Activated naive CD4-positive, alpha-beta T cell treated with anti-CD3 and anti-CD28 coated beads, Interleukin-2, amount 10 ng/mL, durations not matched to agents 7 days and 5 days (primary cell): ENCODE results near the gene CLDND1.
A peak's percentile ranks its signal among the peaks of the same experiment; 100 is the strongest.

Source experiments
- CTCF ChIA-PET: fragments of 350-600 bp; sonication (Branson Sonifier 250); formaldehyde crosslinking; loops from one replicate; lab custom pipeline; 2021; ENCODE audit warnings: antibody characterized with exemption; lab: Charles Lee
- DNase-seq: peaks from one replicate; pipeline ENCODE4 v3.0.0-alpha.2; 2020
- H3K27ac Mint-ChIP-seq: one replicate; pipeline ENCODE4 v1.8.0; 2021; ENCODE audit warnings: mild to moderate bottlenecking, moderate library complexity, mixed read lengths
- H3K27me3 Mint-ChIP-seq: one replicate; pipeline ENCODE4 v1.8.0; 2021; ENCODE audit warnings: mild to moderate bottlenecking, mixed read lengths
- H3K36me3 Mint-ChIP-seq: one replicate; pipeline ENCODE4 v1.8.0; 2021; ENCODE audit warnings: mixed read lengths
- H3K4me1 Mint-ChIP-seq: one replicate; pipeline ENCODE4 v1.8.0; 2021; ENCODE audit warnings: mixed read lengths
- H3K4me3 Mint-ChIP-seq: one replicate; pipeline ENCODE4 v1.8.0; 2021; ENCODE audit warnings: mild to moderate bottlenecking, moderate library complexity, mixed read lengths
- H3K9me3 Mint-ChIP-seq: one replicate; pipeline ENCODE4 v1.8.0; 2021; ENCODE audit warnings: mixed read lengths

Gene CLDND1

GRCh38 chr3:98519351-98519750, 3.4 kb downstream of the CLDND1 start:
- CTCF ChIA-PET: no interaction called here
- peak overlapping the region; percentile 92 for H3K4me3 Mint-ChIP-seq
- H3K27ac Mint-ChIP-seq: peak overlapping the region; percentile 91
- peaks cover 80% of the 10 kb centered on the region for H3K4me1 Mint-ChIP-seq
- H3K27me3 Mint-ChIP-seq: peaks cover 5% of the 10 kb centered on the region
- H3K36me3 Mint-ChIP-seq: peaks cover 85% of the 10 kb centered on the region
- peaks cover 3% of the 10 kb centered on the region for H3K9me3 Mint-ChIP-seq
- no peak for DNase-seq

- H3K4me3 Mint-ChIP-seq: peak overlapping the region; percentile 92
- H3K36me3 Mint-ChIP-seq: peaks cover 86% of the 10 kb centered on the region
- H3K4me1 Mint-ChIP-seq: peaks cover 79% of the 10 kb centered on the region
- H3K27ac Mint-ChIP-seq: peak overlapping the region; percentile 91
- CTCF ChIA-PET: no interaction called here
- DNase-seq: no peak
- no peaks in the 10 kb centered on the region for H3K9me3 Mint-ChIP-seq
- H3K27me3 Mint-ChIP-seq: peaks cover 5% of the 10 kb centered on the region
These were observed 3.9 kb downstream of the CLDND1 start for GRCh38 chr3:98518816-98519215.

GRCh38 chr3:98514948-98515347, 7.8 kb downstream of the CLDND1 start:
- Mint-ChIP-seq H3K4me3 (no peak overlapping the region), H3K4me1 (peaks cover 79% of the 10 kb centered on the region), H3K27me3 (no peaks in the 10 kb centered on the region), H3K9me3 (peaks cover 3% of the 10 kb centered on the region), H3K27ac (no peak overlapping the region), H3K36me3 (peaks cover 91% of the 10 kb centered on the region)
- CTCF ChIA-PET: no interaction called here
- no peak for DNase-seq

- Mint-ChIP-seq H3K9me3 (peaks cover 3% of the 10 kb centered on the region), H3K27ac (no peak overlapping the region), H3K36me3 (peaks cover 89% of the 10 kb centered on the region), H3K4me1 (peaks cover 77% of the 10 kb centered on the region), H3K4me3 (no peak overlapping the region), H3K27me3 (no peaks in the 10 kb centered on the region)
- DNase-seq: no peak
- CTCF ChIA-PET: interaction anchor here (0.6 kb wide), 1 partner anchor 19 kb away, joined by 3 read pairs; no protein-coding TSS in a partner anchor
These were observed 9.0 kb downstream of the CLDND1 start for GRCh38 chr3:98513736-98514135.

- no peaks in the 10 kb centered on the region for H3K27me3 Mint-ChIP-seq
- peaks cover 77% of the 10 kb centered on the region for H3K4me1 Mint-ChIP-seq
- no peak overlapping the region for H3K27ac Mint-ChIP-seq
- no peak overlapping the region for H3K4me3 Mint-ChIP-seq
- peaks cover 3% of the 10 kb centered on the region for H3K9me3 Mint-ChIP-seq
- CTCF ChIA-PET: no interaction called here
- peaks cover 89% of the 10 kb centered on the region for H3K36me3 Mint-ChIP-seq
- DNase-seq: no peak
These were observed 9.6 kb downstream of the CLDND1 start for GRCh38 chr3:98513091-98513511.

GRCh38 chr3:98512576-98512975, 10.1 kb downstream of the CLDND1 start:
- H3K36me3 Mint-ChIP-seq: peaks cover 87% of the 10 kb centered on the region
- no peaks in the 10 kb centered on the region for H3K27me3 Mint-ChIP-seq
- H3K9me3 Mint-ChIP-seq: peaks cover 3% of the 10 kb centered on the region
- H3K4me1 Mint-ChIP-seq: peaks cover 74% of the 10 kb centered on the region
- DNase-seq: no peak
- no peak overlapping the region for H3K27ac Mint-ChIP-seq
- no peak overlapping the region for H3K4me3 Mint-ChIP-seq
- CTCF ChIA-PET: no interaction called here

GRCh38 chr3:98508582-98508981, 14.1 kb downstream of the CLDND1 start:
- peaks cover 3% of the 10 kb centered on the region for H3K9me3 Mint-ChIP-seq
- CTCF ChIA-PET: no interaction called here
- peaks cover 40% of the 10 kb centered on the region for H3K4me1 Mint-ChIP-seq
- H3K4me3 Mint-ChIP-seq: no peak overlapping the region
- H3K27me3 Mint-ChIP-seq: no peaks in the 10 kb centered on the region
- H3K27ac Mint-ChIP-seq: peak overlapping the region; percentile 45
- H3K36me3 Mint-ChIP-seq: peaks cover 69% of the 10 kb centered on the region
- DNase-seq: no peak

GRCh38 chr3:98504539-98504938, 18.2 kb downstream of the CLDND1 start:
- Mint-ChIP-seq H3K9me3 (no peaks in the 10 kb centered on the region), H3K27ac (no peak overlapping the region)

GRCh38 chr3:98501863-98502576, 20.7 kb downstream of the CLDND1 start:
- DNase-seq: no peak
- H3K27me3 Mint-ChIP-seq: no peaks in the 10 kb centered on the region
- peaks cover 7% of the 10 kb centered on the region for H3K4me1 Mint-ChIP-seq
- H3K4me3 Mint-ChIP-seq: no peak overlapping the region
- H3K9me3 Mint-ChIP-seq: no peaks in the 10 kb centered on the region
- H3K27ac Mint-ChIP-seq: no peak overlapping the region
- H3K36me3 Mint-ChIP-seq: peaks cover 33% of the 10 kb centered on the region
- CTCF ChIA-PET: interaction anchor here (1.3 kb wide), 1 partner anchor 11 kb away, joined by 3 read pairs; no protein-coding TSS in a partner anchor

More at GRCh38 chr3:98504539-98504938, 18.2 kb downstream of the CLDND1 start:
- no peak overlapping the region for H3K4me3 Mint-ChIP-seq
- peaks cover 54% of the 10 kb centered on the region for H3K36me3 Mint-ChIP-seq
- CTCF ChIA-PET: no interaction called here
- peaks cover 23% of the 10 kb centered on the region for H3K4me1 Mint-ChIP-seq
- no peaks in the 10 kb centered on the region for H3K27me3 Mint-ChIP-seq
- no peak for DNase-seq

GRCh38 chr3:98501270-98501669, 21.4 kb downstream of the CLDND1 start:
- Mint-ChIP-seq H3K4me1 (peaks cover 7% of the 10 kb centered on the region), H3K27me3 (no peaks in the 10 kb centered on the region), H3K27ac (no peak overlapping the region), H3K9me3 (no peaks in the 10 kb centered on the region), H3K36me3 (peaks cover 26% of the 10 kb centered on the region), H3K4me3 (no peak overlapping the region)
- CTCF ChIA-PET: interaction anchor here (0.6 to 1.3 kb wide), 3 partner anchors 10 to 226 kb away, joined by 3 read pairs; no protein-coding TSS in a partner anchor
- DNase-seq: no peak

- H3K4me1 Mint-ChIP-seq: peaks cover 7% of the 10 kb centered on the region
- CTCF ChIA-PET: no interaction called here
- H3K27ac Mint-ChIP-seq: no peak overlapping the region
These were observed 22.7 kb downstream of the CLDND1 start for GRCh38 chr3:98500019-98500418.

GRCh38 chr3:98497381-98497780, 25.3 kb downstream of the CLDND1 start, which contains the start of gene OR5K2:
Gene OR5K2 (plus strand): TSS chr3:98497681. CDS start chr3:98497681, 0 bp downstream.
- peaks cover 11% of the 10 kb centered on the region for H3K36me3 Mint-ChIP-seq
- peaks cover 4% of the 10 kb centered on the region for H3K27me3 Mint-ChIP-seq
- no peak within 1 kb of the TSS for H3K4me3 Mint-ChIP-seq
- no peak within 1 kb of the TSS for H3K27ac Mint-ChIP-seq
- no peaks in the 10 kb centered on the region for H3K9me3 Mint-ChIP-seq
- no peaks in the 10 kb centered on the region for H3K4me1 Mint-ChIP-seq
- CTCF ChIA-PET: no interaction called here
- no peak for DNase-seq

More at GRCh38 chr3:98500019-98500418, 22.7 kb downstream of the CLDND1 start:
- no peak for DNase-seq
- Mint-ChIP-seq H3K9me3 (no peaks in the 10 kb centered on the region), H3K36me3 (peaks cover 21% of the 10 kb centered on the region), H3K4me3 (no peak overlapping the region), H3K27me3 (no peaks in the 10 kb centered on the region)

GRCh38 chr3:98483626-98484025, 39.1 kb downstream of the CLDND1 start:
- DNase-seq: no peak
- Mint-ChIP-seq H3K4me1 (no peaks in the 10 kb centered on the region), H3K9me3 (peaks cover 39% of the 10 kb centered on the region), H3K27me3 (peaks cover 28% of the 10 kb centered on the region), H3K27ac (no peak overlapping the region), H3K36me3 (peaks cover 10% of the 10 kb centered on the region), H3K4me3 (no peak overlapping the region)
- CTCF ChIA-PET: no interaction called here

- Mint-ChIP-seq H3K4me1 (no peaks in the 10 kb centered on the region), H3K9me3 (peaks cover 34% of the 10 kb centered on the region), H3K27ac (no peak overlapping the region), H3K36me3 (peaks cover 8% of the 10 kb centered on the region), H3K27me3 (peaks cover 28% of the 10 kb centered on the region), H3K4me3 (no peak overlapping the region)
- CTCF ChIA-PET: interaction anchor here (0.6 to 0.7 kb wide), 2 partner anchors 64 to 91 kb away, joined by 3 read pairs; no protein-coding TSS in a partner anchor
- DNase-seq: no peak
These were observed 39.8 kb downstream of the CLDND1 start for GRCh38 chr3:98482717-98483482.
